GM19043 (cell line): ENCODE results near the gene PSMA4.
"Not testable (repeated sequence)": the region's sequence is repeated elsewhere in the genome, so short reads cannot be mapped to it uniquely, and the experiment has no call there.

Experiments
- ATAC-seq: cut with Tn5 transposase; IDR thresholded peaks from one replicate; pipeline ENCODE4 v1.9.1; 2021; ENCODE audit warnings: low read depth; ENCODE audit not compliant: unreplicated experiment

The PSMA4 gene

DNA sequence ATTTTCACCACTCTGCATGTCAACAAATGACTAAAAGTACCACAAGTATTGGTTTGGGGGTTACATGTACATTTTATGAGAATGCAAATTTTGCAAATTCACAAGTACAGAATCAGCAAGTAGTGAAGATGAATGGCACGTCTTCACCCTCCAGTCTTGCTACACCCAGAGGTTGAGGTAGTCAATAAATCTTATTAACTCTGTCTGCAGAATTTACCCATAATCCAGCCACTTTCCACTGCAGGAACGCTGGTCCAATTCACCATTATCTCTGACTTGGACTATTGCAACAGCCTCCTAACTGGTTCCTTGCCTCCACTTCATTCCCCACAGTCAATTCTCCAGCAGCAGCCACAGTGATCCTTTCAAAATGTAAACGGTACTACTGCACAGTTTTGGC lies 10.6 kb downstream of the PSMA4 start:
- ATAC-seq: no peak

GRCh38 chr15:78551902-78552301 lies 11.7 kb downstream of the PSMA4 start:
- no peak for ATAC-seq

DNA sequence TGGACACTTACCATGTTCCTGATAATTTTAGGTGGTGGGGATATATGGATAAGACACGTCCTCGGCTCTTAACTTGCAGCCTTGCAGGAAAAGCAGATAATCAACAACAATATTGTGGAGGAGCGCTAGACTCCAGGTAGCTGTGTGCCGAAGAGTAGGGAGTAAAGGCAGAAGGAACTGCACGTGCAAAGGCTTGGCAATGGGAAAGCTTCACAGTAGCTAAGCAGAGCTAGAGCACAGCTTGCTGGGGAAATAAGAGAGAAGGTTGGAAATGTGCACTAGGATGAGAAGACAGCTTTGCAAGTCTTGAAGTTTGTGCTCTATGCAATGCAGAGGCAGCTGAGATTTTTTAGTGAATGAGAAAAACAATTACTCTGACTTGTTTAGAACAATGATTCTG lies 12.4 kb downstream of the PSMA4 start:
- no peak for ATAC-seq

- not testable (repeated sequence) for ATAC-seq
Observed at GRCh38 chr15:78560201-78560600, 20.0 kb downstream of the PSMA4 start.

DNA sequence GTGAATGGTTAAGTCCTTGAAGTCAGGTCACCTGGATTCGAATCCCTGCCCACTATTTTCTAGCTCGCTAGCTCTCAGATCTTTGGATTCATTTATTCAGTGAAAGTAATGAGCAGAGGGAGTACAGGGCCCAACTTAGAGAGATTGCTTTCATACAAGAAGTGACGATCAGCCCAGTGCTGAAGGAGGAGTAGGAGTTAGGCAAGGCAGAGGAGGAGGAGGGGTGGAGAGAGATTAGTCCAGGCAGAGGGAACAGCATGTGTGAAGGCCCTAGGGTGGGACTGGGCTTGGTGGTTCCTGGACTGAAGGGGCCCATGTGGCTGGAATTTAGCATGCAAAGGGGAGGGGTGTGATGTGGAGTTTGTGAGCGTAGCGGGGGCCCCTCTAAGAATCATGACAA lies 21.2 kb downstream of the PSMA4 start:
- ATAC-seq: no peak

DNA sequence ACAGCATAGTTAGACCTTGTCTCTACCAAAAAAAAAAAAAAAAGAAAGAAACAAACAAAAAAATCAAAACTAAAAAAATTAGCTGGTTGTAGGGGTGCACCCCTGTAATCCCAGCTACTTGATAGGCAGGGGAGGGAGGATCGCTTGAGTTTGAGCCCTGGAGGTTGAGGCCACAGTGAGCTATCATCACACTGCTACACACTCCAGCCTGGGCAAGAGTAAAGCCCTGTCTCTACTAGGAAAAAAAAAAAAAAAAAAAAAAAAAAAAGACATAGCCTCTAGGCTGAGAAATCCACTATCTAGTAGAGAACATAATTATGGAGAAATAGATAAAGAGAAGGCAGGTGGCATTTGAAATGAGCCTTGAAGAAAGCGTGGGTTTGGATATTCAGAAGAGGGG lies 22.8 kb downstream of the PSMA4 start:
- ATAC-seq: no peak

DNA sequence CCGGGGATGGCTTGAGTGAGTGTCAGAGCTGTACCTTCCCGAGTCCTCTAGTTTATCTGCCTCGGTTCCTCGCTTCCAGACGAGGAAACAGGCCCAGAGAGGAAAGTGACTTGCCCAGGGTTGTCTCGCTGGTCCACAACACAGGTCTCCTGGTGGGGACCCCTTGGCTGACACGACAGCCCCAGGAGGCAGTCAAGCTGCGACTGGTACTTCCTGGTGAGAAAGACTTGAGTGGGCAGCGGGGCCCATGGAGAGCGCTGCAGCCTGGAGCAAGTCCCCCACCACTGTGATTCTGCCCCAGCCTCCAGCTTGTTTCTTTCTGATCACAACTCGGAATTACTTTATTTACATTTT lies 24.5 kb downstream of the PSMA4 start:
- peak; percentile 5 for ATAC-seq

GRCh38 chr15:78565097-78565950 lies 25.1 kb downstream of the PSMA4 start, which contains the start of gene CHRNA5:
Gene CHRNA5, plus strand, starts transcription at chr15:78565520. Its CDS starts 200 bp downstream, at chr15:78565720.
- ATAC-seq: peak; percentile 66

DNA sequence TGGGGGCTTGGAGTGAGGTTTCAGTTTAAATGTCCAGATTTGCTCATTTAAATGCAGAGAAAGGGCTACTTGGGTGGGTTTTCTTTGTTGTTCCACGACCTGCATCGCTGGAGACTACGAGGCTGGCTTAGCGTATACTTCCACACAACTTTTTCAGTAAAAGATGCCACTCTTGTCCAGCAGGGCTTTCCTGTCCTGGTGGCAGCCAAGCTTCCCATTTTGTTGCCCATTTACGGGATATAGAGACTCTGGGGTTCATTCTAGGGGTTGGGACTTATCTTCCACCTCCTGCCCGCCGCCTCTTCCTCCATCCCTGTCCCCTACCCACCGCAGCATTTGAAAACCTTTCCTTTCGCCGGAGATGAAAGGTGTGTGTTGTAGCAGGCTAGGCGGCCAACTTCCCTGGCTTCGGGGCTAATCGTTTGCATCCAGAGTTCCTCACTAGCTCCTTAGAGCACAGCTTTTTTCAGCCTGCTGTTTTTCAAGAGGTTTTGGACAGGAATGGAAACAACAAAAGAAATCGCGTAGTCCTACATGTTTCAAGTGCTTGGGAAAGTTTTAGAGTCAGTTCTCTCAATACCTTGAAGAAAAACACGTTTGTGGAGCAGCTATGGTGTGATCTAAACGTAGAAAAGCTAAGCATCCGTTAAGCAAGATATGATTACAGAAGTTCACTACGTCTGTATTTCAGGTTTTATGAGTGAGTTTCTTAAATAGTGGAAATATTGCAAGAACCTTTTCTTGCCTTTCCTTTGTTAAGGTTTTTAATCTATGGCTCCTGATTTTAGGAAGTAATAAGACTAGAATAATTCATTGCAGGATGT lies 25.9 kb downstream of the PSMA4 start:
- peak; percentile 19 for ATAC-seq

- ATAC-seq: no peak
Observed at GRCh38 chr15:78567531-78567930, 27.3 kb downstream of the PSMA4 start.

GRCh38 chr15:78570710-78571109 lies 30.5 kb downstream of the PSMA4 start:
- ATAC-seq: no peak

DNA sequence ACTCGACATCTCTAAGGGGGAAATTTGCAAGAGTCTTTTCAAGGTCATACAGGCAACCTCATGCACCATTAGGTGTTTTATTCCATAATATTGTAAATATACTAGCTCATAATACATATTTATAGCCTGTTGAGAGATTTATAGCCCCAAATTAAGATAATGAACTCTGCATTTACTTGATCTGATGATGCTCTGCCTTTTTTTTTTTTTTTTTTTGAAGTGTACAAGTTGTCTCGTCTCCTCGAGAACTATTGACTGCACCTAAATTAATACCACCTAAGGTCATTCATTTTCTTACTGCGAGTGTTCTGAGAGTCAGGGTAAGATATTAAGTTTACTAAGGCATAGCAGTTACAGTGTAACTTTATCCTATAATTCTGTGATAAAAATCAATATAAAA lies 31.1 kb downstream of the PSMA4 start:
- ATAC-seq: no peak

GRCh38 chr15:78573416-78573815 lies 33.2 kb downstream of the PSMA4 start:
- no peak for ATAC-seq

DNA sequence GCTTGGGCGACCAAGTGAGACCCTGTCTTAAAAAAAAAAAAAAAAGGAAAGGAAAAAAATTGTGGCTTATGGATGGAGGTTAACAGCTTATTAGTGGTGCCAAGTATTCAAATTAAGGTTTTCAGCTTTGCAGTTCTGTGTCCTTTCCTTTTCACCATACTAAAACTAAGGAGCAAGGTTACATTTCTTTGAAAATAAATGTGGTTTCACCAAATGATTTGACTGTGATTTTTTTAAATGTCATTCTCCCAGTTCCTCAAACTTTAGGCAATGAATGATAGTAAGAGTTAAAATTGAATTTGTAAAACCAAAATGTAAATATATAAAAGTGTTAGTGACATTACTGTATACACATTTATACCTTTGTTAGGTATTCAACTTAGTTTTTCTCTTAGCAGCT lies 34.7 kb downstream of the PSMA4 start:
- ATAC-seq: no peak

DNA sequence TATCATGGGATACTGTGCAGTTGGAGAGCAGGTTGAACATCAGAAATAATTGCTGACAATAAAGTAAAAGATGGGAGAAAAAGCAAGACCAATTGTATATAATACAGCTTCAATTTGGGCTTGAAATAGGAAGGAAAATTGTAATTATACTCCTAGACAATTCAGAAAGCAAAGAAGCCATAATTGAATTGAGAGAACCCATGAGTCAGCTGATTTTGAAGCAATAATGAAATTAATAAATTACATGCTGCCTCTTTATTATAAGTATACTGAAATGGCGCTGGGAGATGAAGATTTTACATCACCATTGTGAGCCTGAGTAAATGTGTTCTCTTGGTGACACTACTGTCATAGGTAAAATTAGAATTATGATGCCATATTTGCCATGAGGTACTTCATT lies 57.3 kb downstream of the PSMA4 start:
- ATAC-seq: no peak

GRCh38 chr15:78598348-78598747 lies 58.1 kb downstream of the PSMA4 start:
- ATAC-seq: no peak

- ATAC-seq: no peak
Observed at GRCh38 chr15:78599189-78599588, 58.9 kb downstream of the PSMA4 start.
